Hypothalamus (tissue), 51 donors: Measurements from ENCODE around the gene HIC1.
A peak's percentile ranks its signal among the peaks of the same experiment; 100 is the strongest.

Source experiments
- DNase-seq, 51 donors: peaks; one replicate each; lab custom pipeline; 2025; lab: John Stamatoyannopoulos, UW

HIC1 gene

GRCh38 chr17:2043785-2044184 is 11.1 kb upstream of the HIC1 start:
- no peak for DNase-seq

- DNase-seq = no peak
Measured at GRCh38 chr17:2044263-2044894, 10.5 kb upstream of the HIC1 start.

GRCh38 chr17:2047590-2047989 is 7.3 kb upstream of the HIC1 start:
- DNase-seq = no peak

DNA sequence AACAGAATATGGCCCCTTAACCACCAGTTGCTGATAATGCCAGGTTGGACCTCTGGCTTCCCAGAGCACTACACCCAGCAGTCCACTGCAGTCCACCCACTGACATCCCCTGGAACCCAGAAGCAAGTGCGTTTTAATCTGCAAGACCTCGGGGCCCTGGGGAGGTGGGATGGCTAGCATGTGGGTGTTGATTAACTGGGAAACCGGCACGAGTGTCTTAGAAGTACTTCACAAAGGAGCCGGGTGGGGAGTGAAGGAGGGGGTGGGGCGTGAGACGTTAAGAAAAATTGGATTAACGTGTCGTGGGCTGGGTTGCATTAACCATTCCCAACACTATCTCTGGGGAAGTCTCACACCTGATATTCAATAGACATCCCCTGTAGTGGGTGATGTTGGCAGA is 6.1 kb upstream of the HIC1 start:
- DNase-seq = no peak

DNA sequence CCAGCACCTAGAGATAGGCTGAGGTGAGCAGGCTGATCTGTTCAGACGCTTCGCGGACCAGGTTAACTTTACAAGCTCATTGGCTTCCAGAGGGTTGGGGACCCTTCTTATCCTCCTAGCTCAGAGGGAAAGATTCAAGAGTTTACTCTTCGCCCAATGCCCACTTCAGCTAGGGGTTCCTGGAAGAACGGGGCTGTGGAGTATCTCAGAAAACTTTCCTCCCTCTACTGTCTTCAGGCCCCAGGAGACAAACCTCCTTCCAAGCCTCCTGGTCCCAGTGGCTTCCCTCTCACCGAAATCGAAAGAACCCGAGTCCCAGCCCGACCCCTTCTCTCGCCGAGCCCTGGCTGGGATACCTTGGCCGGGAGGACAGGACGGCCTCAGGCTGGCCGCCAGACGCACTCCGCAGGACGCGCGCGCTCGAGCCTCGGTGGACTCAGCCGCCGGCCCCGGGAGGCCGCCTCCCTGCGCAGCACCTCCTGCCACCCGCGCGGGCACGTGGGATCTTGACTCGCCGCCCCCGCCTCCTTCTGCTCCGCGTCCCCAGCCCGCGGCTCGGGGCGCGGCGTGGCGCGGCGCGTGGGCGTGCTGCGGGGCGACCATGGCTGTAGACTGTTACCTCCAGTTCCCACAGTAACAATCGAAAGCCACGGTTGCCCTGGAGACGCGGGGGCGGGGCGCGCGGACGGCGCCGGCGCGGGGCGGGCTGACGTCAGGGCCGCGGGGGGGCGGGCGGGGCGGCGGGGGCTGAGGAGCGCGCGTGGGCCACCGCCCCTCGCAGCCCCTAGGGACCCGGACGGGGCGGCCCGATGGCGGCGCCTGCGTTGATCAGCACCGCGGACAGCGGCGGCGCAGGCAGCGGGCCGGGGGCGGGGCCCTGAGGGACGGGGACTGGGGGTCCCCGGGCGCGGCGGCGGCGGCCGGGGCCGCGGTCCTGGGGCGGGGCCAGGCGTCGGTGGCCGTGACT is 5.3 kb upstream of the HIC1 start:
- DNase-seq = peak in 46 of 51 donors; percentile 38 to 82 (median 64)

DNA sequence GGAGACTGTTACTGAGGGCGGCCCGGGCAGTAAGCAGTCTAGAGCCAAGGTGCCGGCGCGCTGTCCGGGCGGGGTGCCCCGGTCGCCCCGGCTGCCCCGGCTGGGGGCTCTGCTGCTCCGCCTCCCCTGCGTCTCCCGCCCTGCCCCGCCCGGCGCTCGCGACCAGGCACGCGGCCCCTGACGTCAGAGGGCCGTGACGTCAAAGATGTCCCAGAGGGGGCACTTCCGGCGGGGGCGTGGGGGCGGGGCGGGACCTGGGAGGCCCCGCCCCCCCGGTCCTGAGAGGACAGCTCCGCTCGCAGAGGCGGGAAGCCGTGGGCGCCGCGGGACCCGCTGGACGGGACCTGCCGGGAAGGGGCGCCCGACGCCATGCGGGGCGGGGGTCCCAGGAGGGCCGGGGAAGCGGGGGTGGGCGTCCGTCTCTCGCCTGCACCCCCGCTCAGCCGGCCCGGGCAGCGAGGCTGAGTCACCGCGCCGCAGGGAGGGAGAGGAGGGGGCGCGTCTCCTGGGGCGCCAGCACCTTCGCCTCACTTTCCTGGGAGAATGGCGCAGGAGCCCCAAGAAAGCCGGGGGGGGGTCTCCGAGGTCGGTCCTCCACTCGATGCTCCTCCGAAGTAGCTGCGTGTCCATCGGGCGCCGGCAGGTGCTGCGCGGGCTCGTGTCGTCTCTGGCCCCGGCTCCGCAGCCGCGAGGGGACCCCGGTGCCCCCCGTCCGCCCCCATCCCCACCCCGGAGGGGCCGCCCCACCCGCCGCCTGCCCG is 4.4 kb upstream of the HIC1 start:
- peak in 40 of 51 donors; percentile 20 to 86 (median 62) for DNase-seq

GRCh38 chr17:2051061-2051932 is 3.6 kb upstream of the HIC1 start:
- peak in 8 of 51 donors; percentile 25 to 55 (median 44) for DNase-seq

- DNase-seq = no peak
Measured at GRCh38 chr17:2051933-2052559, 2.9 kb upstream of the HIC1 start.

GRCh38 chr17:2053380-2054261 is 1.3 kb upstream of the HIC1 start:
- DNase-seq = peak in 44 of 51 donors; percentile 12 to 81 (median 60)

GRCh38 chr17:2054262-2054511 is 716 bp upstream of the HIC1 start:
- DNase-seq = peak in 2 of 51 donors; percentile 29 to 61

- DNase-seq = peak in 1 of 51 donors; percentile 34
Measured at GRCh38 chr17:2055292-2056205, 646 bp downstream of the HIC1 start.

GRCh38 chr17:2056206-2057174 is 1.6 kb downstream of the HIC1 start:
- DNase-seq = no peak

GRCh38 chr17:2057175-2057759 is 2.4 kb downstream of the HIC1 start:
- no peak for DNase-seq

- DNase-seq = no peak
Measured at GRCh38 chr17:2057760-2058585, 3.1 kb downstream of the HIC1 start.
